Peyer's patch (tissue), 4 donors: ENCODE results near the gene CAMK2D. TPM values are rescaled to one million over a fixed set of nuclear protein-coding genes. Genes with fewer than 3 reads are reported as not detected.

Experiments used
- DNase-seq, 3 donors: peaks; one replicate each; pipeline ENCODE4 v3.0.0-alpha.2; 2017 to 2019
- H3K27ac ChIP-seq, 4 donors: fragments of 200-600 bp; sonication (generic); one replicate each; pipeline ENCODE4 v1.5.1; 2016 to 2019
- H3K27me3 ChIP-seq, 2 donors: fragments of 200-600 bp; sonication (generic); one replicate each; pipeline ENCODE4 v1.5.1; 2019
- H3K36me3 ChIP-seq, 3 donors: fragments of 200-600 bp; sonication (generic); one replicate each; pipeline ENCODE4 v1.5.1; 2016 to 2019
- H3K4me1 ChIP-seq, 4 donors: fragments of 200-600 bp; sonication (generic); one replicate each; pipeline ENCODE4 v1.5.1; 2016 to 2019
- H3K4me3 ChIP-seq, 4 donors: fragments of 200-600 bp; sonication (generic); 1 replicate in 3 of 4; 2 replicates in 1 of 4; pipeline ENCODE4 v1.5.1; 2016 to 2019; ENCODE audit warnings: mild to moderate bottlenecking in 1 of 4
- H3K9me3 ChIP-seq, 4 donors: fragments of 200-600 bp; sonication (generic); one replicate each; pipeline ENCODE4 v1.5.1; 2016 to 2019; ENCODE audit warnings: mild to moderate bottlenecking in 1 of 4
- POLR2A ChIP-seq, 2 donors: fragments of 450-650 bp; IDR thresholded peaks; one replicate each; pipeline ENCODE4 v1.5.1; 2017; ENCODE audit warnings: antibody characterized with exemption in 2 of 2, mild to moderate bottlenecking in 2 of 2, moderate library complexity in 2 of 2
- total RNA-seq, 4 donors: library from RNA; depleted of rRNA; stranded (reverse); fragments of >200 nt; gene quantifications; one replicate each; pipeline ENCODE4 v1.1.0, GENCODE V29; 2016
- TF ChIP-seq, protein P1 (sequence below), 6 experiments: fragments of 450-650 bp in 4 of 6; fragments of 200-600 bp in 2 of 6; sonication (generic) in 1 of 6; IDR thresholded peaks; one replicate each; pipeline ENCODE4 v1.5.1; 2017 to 2019; ENCODE audit warnings: antibody characterized with exemption in 6 of 6, mild to moderate bottlenecking in 3 of 6, moderate library complexity in 1 of 6

The CAMK2D gene
- total RNA-seq, 4 donors from 2014 or later = 38.8 to 125 (median 63.5) TPM

GRCh38 chr4:113462286-113462685 is 299.3 kb downstream of the CAMK2D start:
- no peak for TF ChIP-seq POLR2A (IDR thresholded peaks at IDR 0.05)
- TF ChIP-seq, protein P1, sequence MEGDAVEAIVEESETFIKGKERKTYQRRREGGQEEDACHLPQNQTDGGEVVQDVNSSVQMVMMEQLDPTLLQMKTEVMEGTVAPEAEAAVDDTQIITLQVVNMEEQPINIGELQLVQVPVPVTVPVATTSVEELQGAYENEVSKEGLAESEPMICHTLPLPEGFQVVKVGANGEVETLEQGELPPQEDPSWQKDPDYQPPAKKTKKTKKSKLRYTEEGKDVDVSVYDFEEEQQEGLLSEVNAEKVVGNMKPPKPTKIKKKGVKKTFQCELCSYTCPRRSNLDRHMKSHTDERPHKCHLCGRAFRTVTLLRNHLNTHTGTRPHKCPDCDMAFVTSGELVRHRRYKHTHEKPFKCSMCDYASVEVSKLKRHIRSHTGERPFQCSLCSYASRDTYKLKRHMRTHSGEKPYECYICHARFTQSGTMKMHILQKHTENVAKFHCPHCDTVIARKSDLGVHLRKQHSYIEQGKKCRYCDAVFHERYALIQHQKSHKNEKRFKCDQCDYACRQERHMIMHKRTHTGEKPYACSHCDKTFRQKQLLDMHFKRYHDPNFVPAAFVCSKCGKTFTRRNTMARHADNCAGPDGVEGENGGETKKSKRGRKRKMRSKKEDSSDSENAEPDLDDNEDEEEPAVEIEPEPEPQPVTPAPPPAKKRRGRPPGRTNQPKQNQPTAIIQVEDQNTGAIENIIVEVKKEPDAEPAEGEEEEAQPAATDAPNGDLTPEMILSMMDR (IDR thresholded peaks at IDR 0.05) = no peak
- no peak for DNase-seq
- Histone ChIP-seq H3K4me1 (no peaks in the 10 kb centered on the region), H3K36me3 (peaks cover 0 to 23% (median 0%) of the 10 kb centered on the region in 3 donors), H3K27me3 (no peaks in the 10 kb centered on the region), H3K9me3 (no peaks in the 10 kb centered on the region), H3K27ac (no peak overlapping the region), H3K4me3 (no peak overlapping the region)

GRCh38 chr4:113461281-113461680 is 300.3 kb downstream of the CAMK2D start:
- Histone ChIP-seq H3K36me3 (peaks cover 0 to 33% (median 0%) of the 10 kb centered on the region in 3 donors), H3K9me3 (no peaks in the 10 kb centered on the region), H3K27ac (no peak overlapping the region), H3K4me3 (no peak overlapping the region), H3K4me1 (no peaks in the 10 kb centered on the region), H3K27me3 (no peaks in the 10 kb centered on the region)
- DNase-seq = no peak
- TF ChIP-seq POLR2A (IDR thresholded peaks at IDR 0.05) = no peak
- TF ChIP-seq, protein P1 (IDR thresholded peaks at IDR 0.05) = no peak

DNA sequence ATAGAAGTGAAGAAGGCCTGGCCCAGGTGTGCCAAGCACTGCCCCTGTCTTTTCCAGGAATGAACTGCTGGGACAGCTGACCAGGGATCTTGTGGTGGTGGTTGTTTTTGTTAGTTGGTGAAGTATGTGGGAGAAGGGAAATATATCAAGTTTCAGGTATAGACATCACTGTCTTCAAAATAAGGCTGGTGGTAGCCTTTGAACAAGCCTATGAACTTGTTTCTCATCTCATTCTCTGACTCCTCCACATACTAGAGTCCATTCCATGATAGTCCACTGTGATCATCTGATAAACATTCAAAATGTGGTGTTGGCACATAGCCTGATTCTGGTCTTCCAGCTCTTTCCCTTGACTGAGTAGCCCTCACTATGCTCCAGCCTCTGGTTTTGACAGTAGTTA is 303.7 kb downstream of the CAMK2D start:
- TF ChIP-seq POLR2A (IDR thresholded peaks at IDR 0.05) = no peak
- TF ChIP-seq, protein P1 (IDR thresholded peaks at IDR 0.05) = no peak
- Histone ChIP-seq H3K36me3 (peaks cover 0 to 18% (median 0%) of the 10 kb centered on the region in 3 donors), H3K9me3 (no peaks in the 10 kb centered on the region), H3K4me1 (no peaks in the 10 kb centered on the region), H3K27ac (no peak overlapping the region), H3K27me3 (no peaks in the 10 kb centered on the region), H3K4me3 (no peak overlapping the region)
- no peak for DNase-seq

GRCh38 chr4:113457121-113457520 is 304.4 kb downstream of the CAMK2D start:
- no peak for DNase-seq
- Histone ChIP-seq H3K27ac (no peak overlapping the region), H3K36me3 (peaks cover 0 to 18% (median 0%) of the 10 kb centered on the region in 3 donors), H3K9me3 (no peaks in the 10 kb centered on the region), H3K4me3 (no peak overlapping the region), H3K27me3 (no peaks in the 10 kb centered on the region), H3K4me1 (no peaks in the 10 kb centered on the region)
- TF ChIP-seq, protein P1 (IDR thresholded peaks at IDR 0.05) = no peak
- TF ChIP-seq POLR2A (IDR thresholded peaks at IDR 0.05) = no peak

DNA sequence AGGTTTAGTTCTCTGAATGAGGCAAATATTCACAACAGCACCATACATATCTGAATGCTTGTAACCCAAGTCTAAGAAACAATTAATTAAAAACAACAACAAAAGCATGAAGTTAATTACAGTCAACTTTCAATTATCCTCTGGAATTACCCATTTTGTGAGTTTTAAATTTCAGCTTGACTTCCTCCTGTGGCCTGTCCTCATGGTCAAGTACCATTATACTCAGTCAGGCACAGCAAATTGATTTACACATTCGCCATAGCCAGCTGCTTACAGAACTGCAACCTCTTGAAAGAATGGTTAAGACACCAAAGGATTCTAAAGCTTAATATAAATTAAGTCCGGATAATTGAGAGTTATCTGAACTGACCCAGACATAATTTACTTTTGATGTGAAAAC is 306.5 kb downstream of the CAMK2D start:
- no peaks in the 10 kb centered on the region for H3K9me3 ChIP-seq
- DNase-seq = no peak
- no peak overlapping the region for H3K4me3 ChIP-seq
- no peak overlapping the region for H3K27ac ChIP-seq
- no peaks in the 10 kb centered on the region for H3K4me1 ChIP-seq
- H3K36me3 ChIP-seq = peaks cover 0 to 18% (median 0%) of the 10 kb centered on the region in 3 donors
- TF ChIP-seq, protein P1 (IDR thresholded peaks at IDR 0.05) = no peak
- TF ChIP-seq POLR2A (IDR thresholded peaks at IDR 0.05) = no peak
- no peaks in the 10 kb centered on the region for H3K27me3 ChIP-seq
